DMS 273 (cell line): ENCODE measurements around the gene MGAT2.
"Not testable (repeated sequence)": the region's sequence is repeated elsewhere in the genome, so short reads cannot be mapped to it uniquely, and the experiment has no call there.

Experiments
- DNase-seq: peaks from one replicate; lab custom pipeline; 2025; ENCODE audit not compliant: unreplicated experiment; lab: John Stamatoyannopoulos, UW

The MGAT2 gene

DNA sequence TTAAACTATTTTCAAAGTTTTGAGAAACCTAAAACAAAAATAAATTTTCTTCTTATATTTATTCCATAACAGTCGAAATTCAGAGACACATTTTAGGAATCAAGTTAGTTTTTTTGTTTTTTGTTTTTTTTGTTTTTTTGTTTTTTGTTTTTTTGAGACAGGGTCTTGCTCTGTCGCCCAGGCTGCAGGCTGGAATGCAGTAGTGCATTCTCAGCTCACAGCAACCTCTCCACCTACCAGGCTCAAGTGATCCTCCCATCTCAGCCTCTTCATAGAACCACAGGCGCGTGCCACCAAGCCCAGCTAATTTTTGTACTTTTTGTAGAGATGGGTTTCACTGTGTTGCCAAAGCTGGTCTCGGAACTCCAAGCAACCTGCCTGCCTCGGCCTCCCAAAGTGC is 32.9 kb downstream of the MGAT2 start:
- no peak for DNase-seq

GRCh38 chr14:49654511-49654910 is 33.9 kb downstream of the MGAT2 start:
- no peak for DNase-seq

DNA sequence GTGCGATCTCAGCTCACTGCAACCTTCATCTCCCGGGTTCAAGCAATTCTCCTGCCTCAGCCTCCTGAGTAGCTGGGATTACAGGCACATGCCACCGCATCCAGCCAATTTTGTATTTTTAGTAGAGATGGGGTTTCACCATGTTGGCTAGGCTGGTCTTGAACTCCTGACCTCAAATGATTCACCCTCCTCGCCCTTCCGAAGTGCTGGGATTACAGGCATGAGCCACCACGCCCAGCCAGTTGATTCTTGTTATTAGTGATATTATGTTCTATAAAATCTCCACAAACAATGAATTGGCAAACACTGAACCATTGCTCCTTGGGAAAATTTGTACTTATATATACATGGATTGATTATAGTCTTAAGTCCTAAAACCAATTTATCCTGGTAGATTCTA is 36.9 kb downstream of the MGAT2 start:
- DNase-seq = not testable (repeated sequence)

GRCh38 chr14:49659526-49660455 is 39.2 kb downstream of the MGAT2 start:
- DNase-seq = no peak

DNA sequence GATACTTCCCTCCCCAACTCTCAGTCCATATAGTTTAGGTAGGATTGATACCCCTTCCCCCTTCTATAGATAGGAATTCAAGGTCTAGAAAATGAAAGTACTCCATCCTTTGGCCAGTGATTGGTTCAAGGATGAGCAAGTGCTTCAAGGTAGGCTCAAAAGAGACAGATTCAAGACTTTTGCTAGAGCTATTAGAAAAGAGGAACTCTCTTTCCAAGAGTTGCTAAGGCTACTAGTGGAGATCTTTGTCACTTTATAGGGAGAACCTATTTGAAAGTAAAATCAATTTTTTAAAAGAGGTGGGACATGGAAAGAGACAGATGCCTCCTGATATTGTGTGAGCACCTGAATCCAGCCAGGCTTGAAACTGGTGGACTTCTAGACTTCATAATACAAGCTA is 49.9 kb downstream of the MGAT2 start:
- no peak for DNase-seq
